HepG2 (cell line): Measurements from ENCODE around the gene ELP6. TPM values are rescaled to one million over a fixed set of nuclear protein-coding genes. Genes with fewer than 3 reads are reported as not detected.

Source experiments
- ATF1 ChIP-seq: IDR thresholded peaks from 2 replicates; pipeline ENCODE4 v1.6.1; 2016; ENCODE audit warnings: mild to moderate bottlenecking, control low read depth
- CBX5 ChIP-seq: sonication (generic); formaldehyde crosslinking; IDR thresholded peaks from 2 replicates; pipeline ENCODE4 v1.4.0; 2020; ENCODE audit warnings: missing genetic modification reagents, borderline replicate concordance
- FIP1L1 ChIP-seq: fragments of 200-400 bp; formaldehyde crosslinking; IDR thresholded peaks from 2 replicates; pipeline ENCODE4 v1.6.1; 2018; ENCODE audit warnings: low read depth, mild to moderate bottlenecking, low read length, moderate library complexity, borderline replicate concordance; ENCODE audit not compliant: insufficient read depth
- NR2C2 ChIP-seq: sonication (generic); formaldehyde crosslinking; IDR thresholded peaks from 2 replicates; pipeline ENCODE4 v1.4.0; 2020; ENCODE audit warnings: missing genetic modification reagents, mild to moderate bottlenecking, moderate library complexity, borderline replicate concordance
- NR3C1 ChIP-seq: sonication (generic); formaldehyde crosslinking; IDR thresholded peaks from 2 replicates; pipeline ENCODE4 v1.4.0; 2020; ENCODE audit warnings: missing genetic modification reagents
- PAXIP1 ChIP-seq: sonication (generic); formaldehyde crosslinking; conservative IDR thresholded peaks from 2 replicates; pipeline ENCODE4 v1.4.0; 2020; ENCODE audit warnings: mild to moderate bottlenecking, missing genetic modification reagents, moderate library complexity
- PHF5A ChIP-seq: IDR thresholded peaks from one replicate; pipeline ENCODE4 v1.6.1; 2018; ENCODE audit warnings: low read depth, missing genetic modification reagents; ENCODE audit not compliant: unreplicated experiment
- SNAPC5 ChIP-seq: sonication (generic); formaldehyde crosslinking; IDR thresholded peaks from 2 replicates; pipeline ENCODE4 v1.8.1; 2023; ENCODE audit warnings: mild to moderate bottlenecking, missing genetic modification reagents, borderline replicate concordance
- TCF7 ChIP-seq: sonication (generic); IDR thresholded peaks from 2 replicates; pipeline ENCODE4 v1.6.1; 2016; ENCODE audit warnings: antibody characterized with exemption, low read depth
- WIZ ChIP-seq: sonication (generic); formaldehyde crosslinking; IDR thresholded peaks from 2 replicates; pipeline ENCODE4 v1.5.1; 2020; ENCODE audit warnings: mild to moderate bottlenecking, missing genetic modification reagents
- ZNF557 ChIP-seq: sonication (generic); formaldehyde crosslinking; IDR thresholded peaks from 2 replicates; pipeline ENCODE4 v1.4.0; 2020; ENCODE audit warnings: missing genetic modification reagents
- ZNF605 ChIP-seq: sonication (generic); formaldehyde crosslinking; IDR thresholded peaks from 2 replicates; pipeline ENCODE4 v1.8.0; 2022; ENCODE audit warnings: mild to moderate bottlenecking, missing genetic modification reagents
- ZNF609 ChIP-seq: sonication (generic); formaldehyde crosslinking; IDR thresholded peaks from 2 replicates; pipeline ENCODE4 v1.4.0; 2020; ENCODE audit warnings: mild to moderate bottlenecking, missing genetic modification reagents, borderline replicate concordance
- ZNF615 ChIP-seq: sonication (generic); formaldehyde crosslinking; IDR thresholded peaks from 2 replicates; pipeline ENCODE4 v1.5.0; 2020; ENCODE audit warnings: mild to moderate bottlenecking, missing genetic modification reagents, borderline replicate concordance
- ZNF619 ChIP-seq: sonication (generic); formaldehyde crosslinking; IDR thresholded peaks from 2 replicates; pipeline ENCODE4 v1.4.0; 2020; ENCODE audit warnings: mild to moderate bottlenecking, missing genetic modification reagents
- polyA plus RNA-seq, 8 experiments: library from polyadenylated mRNA; depleted of rRNA in 3 of 8; stranded (reverse) in 7 of 8; unstranded in 1 of 8; fragments of >200 nt; fragmentation: Illumina TruSeq in 4 of 8; extraction: Trizol in 4 of 8; gene quantifications; 2 replicates each; pipeline versions ENCODE4 v1.2.1 to v1.2.3, GENCODE V29; 2011 to 2016; ENCODE audit warnings: low read depth in 4 of 8, missing spikeins in 1 of 8, mixed read lengths in 1 of 8; ENCODE audit not compliant: insufficient read depth in 1 of 8
- total RNA-seq, 5 experiments: library from RNA; depleted of rRNA; stranded (reverse); fragments of >200 nt; fragmentation: Illumina TruSeq; extraction: Trizol; gene quantifications; 2 replicates each; pipeline ENCODE4 v1.2.3, GENCODE V29; 2016; ENCODE audit warnings: low read depth in 1 of 5
- TF ChIP-seq, protein P1 (sequence below): sonication (generic); formaldehyde crosslinking; IDR thresholded peaks from 2 replicates; pipeline ENCODE4 v1.4.0; 2020; ENCODE audit warnings: low read depth, missing genetic modification reagents

The ELP6 gene
- total and polyA plus RNA-seq, 2 of the 13 experiments (the other 11 are each of a cell fraction or from before 2014, with no cell fraction given): 45.0 to 49.3 TPM

- TF ChIP-seq ZNF615 (CRISPR knock-in tag) (no peak), FIP1L1 (no peak), ZNF619 (CRISPR knock-in tag) (peak; percentile 58; the same call in 1 of the 2 replicates), ZNF609 (CRISPR knock-in tag) (no peak), ZNF557 (CRISPR knock-in tag) (no peak), ATF1 (no peak), WIZ (CRISPR knock-in tag) (no peak), CBX5 (CRISPR knock-in tag) (no peak), PAXIP1 (no peak), TCF7 (no peak), ZNF605 (CRISPR knock-in tag) (peak; percentile 49; the same call in 1 of the 2 replicates), NR2C2 (CRISPR knock-in tag) (no peak), SNAPC5 (no peak), NR3C1 (CRISPR knock-in tag) (no peak), PHF5A (CRISPR knock-in tag) (no peak)
- TF ChIP-seq, protein P1, sequence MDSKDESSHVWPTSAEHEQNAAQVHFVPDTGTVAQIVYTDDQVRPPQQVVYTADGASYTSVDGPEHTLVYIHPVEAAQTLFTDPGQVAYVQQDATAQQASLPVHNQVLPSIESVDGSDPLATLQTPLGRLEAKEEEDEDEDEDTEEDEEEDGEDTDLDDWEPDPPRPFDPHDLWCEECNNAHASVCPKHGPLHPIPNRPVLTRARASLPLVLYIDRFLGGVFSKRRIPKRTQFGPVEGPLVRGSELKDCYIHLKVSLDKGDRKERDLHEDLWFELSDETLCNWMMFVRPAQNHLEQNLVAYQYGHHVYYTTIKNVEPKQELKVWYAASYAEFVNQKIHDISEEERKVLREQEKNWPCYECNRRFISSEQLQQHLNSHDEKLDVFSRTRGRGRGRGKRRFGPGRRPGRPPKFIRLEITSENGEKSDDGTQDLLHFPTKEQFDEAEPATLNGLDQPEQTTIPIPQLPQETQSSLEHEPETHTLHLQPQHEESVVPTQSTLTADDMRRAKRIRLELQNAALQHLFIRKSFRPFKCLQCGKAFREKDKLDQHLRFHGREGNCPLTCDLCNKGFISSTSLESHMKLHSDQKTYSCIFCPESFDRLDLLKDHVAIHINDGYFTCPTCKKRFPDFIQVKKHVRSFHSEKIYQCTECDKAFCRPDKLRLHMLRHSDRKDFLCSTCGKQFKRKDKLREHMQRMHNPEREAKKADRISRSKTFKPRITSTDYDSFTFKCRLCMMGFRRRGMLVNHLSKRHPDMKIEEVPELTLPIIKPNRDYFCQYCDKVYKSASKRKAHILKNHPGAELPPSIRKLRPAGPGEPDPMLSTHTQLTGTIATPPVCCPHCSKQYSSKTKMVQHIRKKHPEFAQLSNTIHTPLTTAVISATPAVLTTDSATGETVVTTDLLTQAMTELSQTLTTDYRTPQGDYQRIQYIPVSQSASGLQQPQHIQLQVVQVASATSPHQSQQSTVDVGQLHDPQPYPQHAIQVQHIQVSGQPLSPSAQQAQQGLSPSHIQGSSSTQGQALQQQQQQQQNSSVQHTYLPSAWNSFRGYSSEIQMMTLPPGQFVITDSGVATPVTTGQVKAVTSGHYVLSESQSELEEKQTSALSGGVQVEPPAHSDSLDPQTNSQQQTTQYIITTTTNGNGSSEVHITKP (CRISPR knock-in tag): no peak
Measured at GRCh38 chr3:47522082-47522987, 8.8 kb upstream of the ELP6 start (continued).
